HL-60 (cell line): Measurements from ENCODE around the gene DOCK1.

Source experiments
- GABPA ChIP-seq: IDR thresholded peaks from 2 replicates; pipeline ENCODE4 v1.6.1; 2012; ENCODE audit warnings: low read depth
- POLR2AphosphoS5 ChIP-seq: IDR thresholded peaks from 2 replicates; pipeline ENCODE4 v1.6.1; 2012; ENCODE audit warnings: low read depth
- SPI1 ChIP-seq: IDR thresholded peaks from 2 replicates; pipeline ENCODE4 v1.6.1; 2012; ENCODE audit warnings: low read depth, mild to moderate bottlenecking, borderline replicate concordance
- TF ChIP-seq, protein P1 (sequence below): IDR thresholded peaks from one replicate; pipeline ENCODE4 v1.5.1; 2011; ENCODE audit warnings: low read length, control low read depth, inconsistent platforms; ENCODE audit not compliant: insufficient read depth
- TF ChIP-seq, protein P2 (sequence below): IDR thresholded peaks from 2 replicates; pipeline ENCODE4 v1.6.1; 2012; ENCODE audit warnings: low read depth; ENCODE audit not compliant: insufficient replicate concordance

DNA sequence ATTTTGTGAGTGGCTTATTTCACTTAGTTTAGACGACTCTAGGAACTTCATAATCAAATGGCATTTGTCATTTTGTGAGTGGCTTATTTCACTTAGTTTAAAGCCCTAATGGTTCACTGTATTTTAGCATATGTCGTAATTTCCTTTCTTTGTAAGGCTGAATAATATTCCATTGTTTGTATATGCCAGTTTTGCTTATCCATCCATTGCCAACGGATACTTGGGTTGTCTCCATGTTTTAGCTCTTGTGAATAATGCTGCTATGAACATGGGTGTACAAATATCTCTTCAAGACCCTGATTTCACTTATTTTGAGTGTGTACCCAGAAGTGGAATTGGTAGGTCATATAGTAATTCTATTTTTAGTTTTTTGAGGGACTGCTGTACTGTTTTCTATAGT, 31.8 kb downstream of the DOCK1 start:
- TF ChIP-seq POLR2AphosphoS5 (no peak), GABPA (no peak), SPI1 (no peak)
- TF ChIP-seq, protein P1, sequence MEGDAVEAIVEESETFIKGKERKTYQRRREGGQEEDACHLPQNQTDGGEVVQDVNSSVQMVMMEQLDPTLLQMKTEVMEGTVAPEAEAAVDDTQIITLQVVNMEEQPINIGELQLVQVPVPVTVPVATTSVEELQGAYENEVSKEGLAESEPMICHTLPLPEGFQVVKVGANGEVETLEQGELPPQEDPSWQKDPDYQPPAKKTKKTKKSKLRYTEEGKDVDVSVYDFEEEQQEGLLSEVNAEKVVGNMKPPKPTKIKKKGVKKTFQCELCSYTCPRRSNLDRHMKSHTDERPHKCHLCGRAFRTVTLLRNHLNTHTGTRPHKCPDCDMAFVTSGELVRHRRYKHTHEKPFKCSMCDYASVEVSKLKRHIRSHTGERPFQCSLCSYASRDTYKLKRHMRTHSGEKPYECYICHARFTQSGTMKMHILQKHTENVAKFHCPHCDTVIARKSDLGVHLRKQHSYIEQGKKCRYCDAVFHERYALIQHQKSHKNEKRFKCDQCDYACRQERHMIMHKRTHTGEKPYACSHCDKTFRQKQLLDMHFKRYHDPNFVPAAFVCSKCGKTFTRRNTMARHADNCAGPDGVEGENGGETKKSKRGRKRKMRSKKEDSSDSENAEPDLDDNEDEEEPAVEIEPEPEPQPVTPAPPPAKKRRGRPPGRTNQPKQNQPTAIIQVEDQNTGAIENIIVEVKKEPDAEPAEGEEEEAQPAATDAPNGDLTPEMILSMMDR: no peak
- TF ChIP-seq, protein P2, sequence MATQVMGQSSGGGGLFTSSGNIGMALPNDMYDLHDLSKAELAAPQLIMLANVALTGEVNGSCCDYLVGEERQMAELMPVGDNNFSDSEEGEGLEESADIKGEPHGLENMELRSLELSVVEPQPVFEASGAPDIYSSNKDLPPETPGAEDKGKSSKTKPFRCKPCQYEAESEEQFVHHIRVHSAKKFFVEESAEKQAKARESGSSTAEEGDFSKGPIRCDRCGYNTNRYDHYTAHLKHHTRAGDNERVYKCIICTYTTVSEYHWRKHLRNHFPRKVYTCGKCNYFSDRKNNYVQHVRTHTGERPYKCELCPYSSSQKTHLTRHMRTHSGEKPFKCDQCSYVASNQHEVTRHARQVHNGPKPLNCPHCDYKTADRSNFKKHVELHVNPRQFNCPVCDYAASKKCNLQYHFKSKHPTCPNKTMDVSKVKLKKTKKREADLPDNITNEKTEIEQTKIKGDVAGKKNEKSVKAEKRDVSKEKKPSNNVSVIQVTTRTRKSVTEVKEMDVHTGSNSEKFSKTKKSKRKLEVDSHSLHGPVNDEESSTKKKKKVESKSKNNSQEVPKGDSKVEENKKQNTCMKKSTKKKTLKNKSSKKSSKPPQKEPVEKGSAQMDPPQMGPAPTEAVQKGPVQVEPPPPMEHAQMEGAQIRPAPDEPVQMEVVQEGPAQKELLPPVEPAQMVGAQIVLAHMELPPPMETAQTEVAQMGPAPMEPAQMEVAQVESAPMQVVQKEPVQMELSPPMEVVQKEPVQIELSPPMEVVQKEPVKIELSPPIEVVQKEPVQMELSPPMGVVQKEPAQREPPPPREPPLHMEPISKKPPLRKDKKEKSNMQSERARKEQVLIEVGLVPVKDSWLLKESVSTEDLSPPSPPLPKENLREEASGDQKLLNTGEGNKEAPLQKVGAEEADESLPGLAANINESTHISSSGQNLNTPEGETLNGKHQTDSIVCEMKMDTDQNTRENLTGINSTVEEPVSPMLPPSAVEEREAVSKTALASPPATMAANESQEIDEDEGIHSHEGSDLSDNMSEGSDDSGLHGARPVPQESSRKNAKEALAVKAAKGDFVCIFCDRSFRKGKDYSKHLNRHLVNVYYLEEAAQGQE: no peak
